A549 (cell line): ENCODE data around the gene KNOP1. TPM values are rescaled to one million over a fixed set of nuclear protein-coding genes. Genes with fewer than 3 reads are reported as not detected.

Source experiments
- ATAC-seq, 2 experiments: fragments of 200-7000 bp in 1 of 2; fragments of >200 bp in 1 of 2; cut with Nextera tagmentation in 1 of 2; cut with Tn5 transposase in 1 of 2; 3 replicates each; pipeline versions ENCODE4 v1.8.0 to v1.9.1; 2018 to 2020; ENCODE audit warnings: mild to moderate bottlenecking in 1 of 2, moderate library complexity in 1 of 2
- CTCF ChIA-PET: fragments of 300-600 bp; sonication (Branson Sonifier 250); formaldehyde crosslinking; extraction: SDS; loops from one replicate; lab custom pipeline; 2021; ENCODE audit warnings: antibody characterized with exemption, inconsistent platforms; lab: Yijun Ruan, JAX
- POLR2A ChIA-PET: fragments of 350-600 bp; formaldehyde crosslinking; extraction: SDS; loops from one replicate; lab custom pipeline; 2021; ENCODE audit warnings: antibody characterized with exemption, inconsistent platforms; lab: Yijun Ruan, JAX
- DNase-seq, 2 experiments: peaks; one replicate each; pipeline versions ENCODE4 v3.0.0 to v3.0.0-alpha.2; 2011 to 2016; ENCODE audit warnings: low read depth in 1 of 2, low spot score in 1 of 2
- FAIRE-seq: peaks from 2 replicates; lab custom pipeline; 2011; peaks lifted over from hg19 to GRCh38; lab: Jason Lieb, UNC
- H3K27ac ChIP-seq, 2 experiments: fragments of >200 bp; sonication (Bioruptor Twin); formaldehyde crosslinking; 3 replicates each; pipeline ENCODE4 v1.5.1; 2016 to 2017
- H3K4me1 ChIP-seq: fragments of >200 bp; sonication (Bioruptor Twin); formaldehyde crosslinking; 3 replicates; pipeline ENCODE4 v1.6.1; 2016
- H3K4me2 ChIP-seq: fragments of >200 bp; sonication (Bioruptor Twin); formaldehyde crosslinking; 3 replicates; pipeline ENCODE4 v1.6.1; 2016
- H3K4me3 ChIP-seq: fragments of >200 bp; sonication (Bioruptor Twin); formaldehyde crosslinking; 3 replicates; pipeline ENCODE4 v1.5.1; 2016
- H3K9me3 ChIP-seq: fragments of >200 bp; sonication (Bioruptor Twin); formaldehyde crosslinking; 3 replicates; pipeline ENCODE4 v1.6.1; 2016
- BCL3 ChIP-seq: fragments of >200 bp; sonication (Bioruptor Twin); formaldehyde crosslinking; IDR thresholded peaks from 3 replicates; pipeline ENCODE4 v1.6.1; 2016
- BHLHE40 ChIP-seq: IDR thresholded peaks from 2 replicates; pipeline ENCODE4 v1.6.1; 2012; ENCODE audit warnings: low read depth, low read length, inconsistent platforms
- CBX2 ChIP-seq: fragments of 200-600 bp; sonication (generic); IDR thresholded peaks from 2 replicates; pipeline ENCODE4 v1.6.1; 2016; ENCODE audit warnings: low read depth, mild to moderate bottlenecking, borderline replicate concordance
- CEBPB ChIP-seq, 2 experiments: fragments of >200 bp in 1 of 2; sonication (Bioruptor Twin) in 1 of 2; formaldehyde crosslinking in 1 of 2; IDR thresholded peaks; 2 replicates each; pipeline ENCODE4 v1.6.1; 2012 to 2016
- CHD2 ChIP-seq: fragments of 150-350 bp; IDR thresholded peaks from 2 replicates; pipeline ENCODE4 v1.6.1; 2014; ENCODE audit warnings: low read length; ENCODE audit not compliant: partially characterized antibody
- E2F6 ChIP-seq: IDR thresholded peaks from 2 replicates; pipeline ENCODE4 v1.6.1; 2012; ENCODE audit warnings: low read depth, borderline replicate concordance
- EP300 ChIP-seq, 2 experiments: fragments of >200 bp; sonication (Bioruptor Twin); formaldehyde crosslinking; IDR thresholded peaks; 2 replicates in 1 of 2; 3 replicates in 1 of 2; pipeline ENCODE4 v1.6.1; 2016 to 2017
- ESRRA ChIP-seq: fragments of 150-350 bp; IDR thresholded peaks from 2 replicates; pipeline ENCODE4 v1.6.1; 2014; ENCODE audit warnings: mild to moderate bottlenecking, low read length, borderline replicate concordance
- FOSL2 ChIP-seq, 2 experiments: fragments of 450-650 bp in 1 of 2; fragments of >200 bp in 1 of 2; sonication (Bioruptor Twin) in 1 of 2; formaldehyde crosslinking; IDR thresholded peaks; 2 replicates each; pipeline versions ENCODE4 v1.5.0 to v1.6.1; 2016 to 2020; ENCODE audit warnings: mild to moderate bottlenecking in 1 of 2, moderate library complexity in 1 of 2
- HEYL ChIP-seq: fragments of 250-450 bp; sonication (Bioruptor Pico); IDR thresholded peaks from 2 replicates; pipeline ENCODE4 v1.8.0; 2021; ENCODE audit warnings: mild to moderate bottlenecking, moderate library complexity
- HMGXB4 ChIP-seq: fragments of 250-450 bp; sonication (Bioruptor Pico); IDR thresholded peaks from 2 replicates; pipeline ENCODE4 v1.5.0; 2021; ENCODE audit warnings: mild to moderate bottlenecking, moderate library complexity, borderline replicate concordance
- HOXB13 ChIP-seq: fragments of 250-450 bp; sonication (Bioruptor Pico); IDR thresholded peaks from 2 replicates; pipeline ENCODE4 v1.5.0; 2020; ENCODE audit warnings: low read depth, mild to moderate bottlenecking, moderate library complexity
- JUN ChIP-seq, 2 experiments: fragments of >200 bp; sonication (Bioruptor Twin); formaldehyde crosslinking; IDR thresholded peaks; 2 replicates in 1 of 2; 3 replicates in 1 of 2; pipeline ENCODE4 v1.6.1; 2016 to 2017
- JUNB ChIP-seq: fragments of >200 bp; sonication (Bioruptor Twin); formaldehyde crosslinking; IDR thresholded peaks from 2 replicates; pipeline ENCODE4 v1.6.1; 2016
- KDM1A ChIP-seq: fragments of 200-600 bp; sonication (generic); IDR thresholded peaks from 2 replicates; pipeline ENCODE4 v1.6.1; 2016; ENCODE audit warnings: low read depth, mild to moderate bottlenecking
- KDM5A ChIP-seq: fragments of 200-600 bp; sonication (generic); IDR thresholded peaks from 2 replicates; pipeline ENCODE4 v1.6.1; 2016; ENCODE audit warnings: antibody characterized with exemption, mild to moderate bottlenecking
- MAFK ChIP-seq: fragments of 450-650 bp; IDR thresholded peaks from 2 replicates; pipeline ENCODE4 v1.6.1; 2014; ENCODE audit not compliant: partially characterized antibody
- MAX ChIP-seq: IDR thresholded peaks from 2 replicates; pipeline ENCODE4 v1.6.1; 2012
- MAZ ChIP-seq: fragments of 150-350 bp; IDR thresholded peaks from 2 replicates; pipeline ENCODE4 v1.6.1; 2014; ENCODE audit warnings: antibody characterized with exemption, low read depth, low read length, borderline replicate concordance
- NFE2L2 ChIP-seq: fragments of 150-350 bp; conservative IDR thresholded peaks from 2 replicates; pipeline ENCODE4 v1.6.1; 2014; ENCODE audit warnings: low read length
- PHF8 ChIP-seq: fragments of 200-600 bp; sonication (generic); IDR thresholded peaks from 2 replicates; pipeline ENCODE4 v1.6.1; 2016; ENCODE audit warnings: low read depth, mild to moderate bottlenecking, antibody characterized with exemption, moderate library complexity, borderline replicate concordance
- POLR2A ChIP-seq: IDR thresholded peaks from 2 replicates; pipeline ENCODE4 v1.6.1; 2012; ENCODE audit warnings: mild to moderate bottlenecking, low read length
- RARB ChIP-seq: fragments of 250-450 bp; sonication (Bioruptor Pico); IDR thresholded peaks from 2 replicates; pipeline ENCODE4 v1.8.0; 2021; ENCODE audit warnings: mild to moderate bottlenecking, moderate library complexity
- REST ChIP-seq: fragments of 200-600 bp; sonication (generic); IDR thresholded peaks from 2 replicates; pipeline ENCODE4 v1.6.1; 2016; ENCODE audit warnings: antibody characterized with exemption, mild to moderate bottlenecking, moderate library complexity
- ZFP36 ChIP-seq: fragments of 450-650 bp; IDR thresholded peaks from 2 replicates; pipeline ENCODE4 v1.6.1; 2014; ENCODE audit warnings: borderline replicate concordance; ENCODE audit not compliant: partially characterized antibody
- WGBS: methylation state at CpG from one replicate; pipeline ENCODE4 v1.1.6; 2017; ENCODE audit errors: missing lambda C conversion rate; 5-methylcytosine and 5-hydroxymethylcytosine counted together
- polyA plus RNA-seq, 4 experiments: library from polyadenylated mRNA; depleted of rRNA in 3 of 4; stranded (reverse); fragments of >200 nt; fragmentation: RNase III in 1 of 4; extraction: RNeasy Plus Mini Kit Qiagen cat#74134 plus additional on column Dnase treatment in 1 of 4; gene quantifications; 2 replicates in 3 of 4; 3 replicates in 1 of 4; pipeline ENCODE4 v1.2.3, GENCODE V29; 2011 to 2017

KNOP1 gene
- polyA plus RNA-seq, 2 of the 4 experiments (the other 2 are of a cell fraction), result 38.2 to 44.8 TPM

- FAIRE-seq (no peak), ATAC-seq (no peak), DNase-seq (no peak)
- TF ChIP-seq ESRRA (no peak), CHD2 (no peak), KDM1A (no peak), BCL3 (no peak), BHLHE40 (no peak), RARB (CRISPR knock-in tag) (no peak)
- H3K4me3 ChIP-seq, result no peak overlapping the region
- H3K4me2 ChIP-seq, result no peak overlapping the region
- CTCF ChIA-PET, result interaction anchor here (0.7 kb wide), 1 partner anchor 165 kb away, joined by 4 read pairs; no protein-coding TSS in a partner anchor
- no peaks in the 10 kb centered on the region for H3K9me3 ChIP-seq
- WGBS, result 79% methylated on average over 9 of the region's 9 CpGs
- H3K4me1 ChIP-seq, result no peaks in the 10 kb centered on the region
- H3K27ac ChIP-seq, result no peak overlapping the region
- POLR2A ChIA-PET, result no interaction called here
These were observed 17.2 kb upstream of the KNOP1 start for GRCh38 chr16:19735074-19735867.

GRCh38 chr16:19733551-19733950 lies 15.5 kb upstream of the KNOP1 start:
- no peak for FAIRE-seq
- Histone ChIP-seq H3K4me2 (no peak overlapping the region), H3K27ac (no peak overlapping the region), H3K9me3 (no peaks in the 10 kb centered on the region), H3K4me1 (no peaks in the 10 kb centered on the region), H3K4me3 (no peak overlapping the region)
- no peak for ATAC-seq
- 93% methylated on average over 6 of the region's 6 CpGs for WGBS
- TF ChIP-seq MAX (no peak), CHD2 (no peak), JUN (IDR thresholded peaks at IDR 0.05) (no peak), KDM1A (no peak), MAZ (no peak), JUNB (no peak), CBX2 (no peak), EP300 (IDR thresholded peaks at IDR 0.05) (no peak), CEBPB (IDR thresholded peaks at IDR 0.05) (no peak), MAFK (no peak), ZFP36 (no peak), NFE2L2 (no peak), E2F6 (no peak)
- POLR2A ChIA-PET, result no interaction called here
- no peak for DNase-seq
- CTCF ChIA-PET, result no interaction called here

GRCh38 chr16:19728636-19728965 lies 10.6 kb upstream of the KNOP1 start:
- no peaks in the 10 kb centered on the region; the same call in 2 of the 3 replicates for H3K4me1 ChIP-seq
- ChIA-PET CTCF (interaction anchor here (0.7 kb wide), 1 partner anchor 133 kb away, joined by 3 read pairs; no protein-coding TSS in a partner anchor), POLR2A (no interaction called here)
- no peak overlapping the region for H3K4me2 ChIP-seq
- H3K9me3 ChIP-seq, result no peaks in the 10 kb centered on the region
- no peak overlapping the region for H3K4me3 ChIP-seq
- DNase-seq, result no peak
- TF ChIP-seq JUNB (no peak), PHF8 (no peak), HEYL (CRISPR knock-in tag) (no peak), REST (no peak), HOXB13 (no peak), FOSL2 (IDR thresholded peaks at IDR 0.05) (no peak), FOSL2 (CRISPR knock-in tag; IDR thresholded peaks at IDR 0.05) (no peak), KDM5A (no peak), HMGXB4 (CRISPR knock-in tag) (no peak), POLR2A (no peak), BCL3 (no peak)
- TF ChIP-seq, all 56 proteins: peak for 0
- ATAC-seq (no peak), FAIRE-seq (no peak)
- 94% methylated on average over 3 of the region's 3 CpGs for WGBS
- no peak overlapping the region for H3K27ac ChIP-seq
